ENCODE results near the gene LMAN2.

The LMAN2 gene

GRCh38 chr5:177290816-177291596 is 60.5 kb downstream of the LMAN2 start:
- no peak for DNase-seq (ENCODE audit: low read depth, low spot score)

- DNase-seq (ENCODE audit: low read depth, low spot score) = no peak
Observed at GRCh38 chr5:177288191-177288590, 63.3 kb downstream of the LMAN2 start.

Data from ELF-1 (cell line).